Kidney (tissue), 22 donors: ENCODE results near the gene LDLRAP1. TPM values are rescaled to one million over a fixed set of nuclear protein-coding genes. Genes with fewer than 3 reads are reported as not detected.

Source experiments
- DNase-seq, 5 donors: peaks; one replicate each; pipeline ENCODE4 v3.0.0-alpha.2; 2013 to 2020
- FAIRE-seq: peaks from 2 replicates; lab custom pipeline; 2012; peaks lifted over from hg19 to GRCh38; lab: Jason Lieb, UNC
- H3K27ac ChIP-seq, 2 donors: one replicate each; pipeline ENCODE4 v1.7.0; 2013; ENCODE audit warnings: low read depth in 2 of 2, low read length in 2 of 2, inconsistent platforms in 1 of 2
- H3K27me3 ChIP-seq: one replicate; pipeline ENCODE4 v1.7.1; 2013; ENCODE audit warnings: low read length, inconsistent platforms; ENCODE audit not compliant: control insufficient read depth, insufficient read depth
- H3K36me3 ChIP-seq, 3 donors: one replicate each; pipeline versions ENCODE4 v1.7.0 to v1.7.1; 2013; ENCODE audit warnings: low read length in 3 of 3, control low read depth in 1 of 3, inconsistent platforms in 1 of 3; ENCODE audit not compliant: insufficient read depth in 3 of 3, control insufficient read depth in 2 of 3
- H3K4me1 ChIP-seq, 3 donors: one replicate each; pipeline versions ENCODE4 v1.7.0 to v1.7.1; 2013; ENCODE audit warnings: low read length in 3 of 3, inconsistent platforms in 1 of 3, low read depth in 1 of 3; ENCODE audit not compliant: control insufficient read depth in 2 of 3, insufficient read depth in 2 of 3
- H3K4me3 ChIP-seq, 3 donors: one replicate each; pipeline versions ENCODE4 v1.7.0 to v1.8.1; 2013; ENCODE audit warnings: low read length in 3 of 3, control low read depth in 1 of 3, inconsistent platforms in 1 of 3
- H3K9ac ChIP-seq, 3 donors: one replicate each; pipeline versions ENCODE4 v1.7.0 to v1.7.1; 2013; ENCODE audit warnings: low read length in 3 of 3, control low read depth in 1 of 3, inconsistent platforms in 1 of 3
- H3K9me3 ChIP-seq, 3 donors: one replicate each; pipeline versions ENCODE4 v1.7.0 to v1.7.1; 2013; ENCODE audit warnings: low read length in 3 of 3, control low read depth in 1 of 3, inconsistent platforms in 1 of 3; ENCODE audit not compliant: control insufficient read depth in 2 of 3, insufficient read depth in 1 of 3
- CTCF ChIP-seq: IDR thresholded peaks from 3 replicates; pipeline ENCODE4 v1.5.1; 2012; ENCODE audit warnings: mild to moderate bottlenecking, moderate library complexity, borderline replicate concordance; ENCODE audit not compliant: insufficient read depth; ENCODE audit errors: extremely low read depth
- intact Hi-C: fragments of 100-400 bp; cut with DNase I; formaldehyde crosslinking; loops from one replicate; pipeline ENCODE4 v1.11.1; 2022
- long read RNA-seq, 10 donors: library from polyadenylated mRNA in 1 of 10; unstranded in 1 of 10; transcript quantifications; one replicate each; pipeline ENCODE4 v2.0.0 and lab custom pipeline, GENCODE V29; 2021 to 2026
- polyA plus RNA-seq: library from polyadenylated mRNA; stranded (reverse); fragments of 350-450 nt; fragmentation: Illumina TruSeq; extraction: RNeasy Lipid Tissue Mini Kit (QIAGEN cat#74804); gene quantifications from one replicate; pipeline ENCODE4 v1.2.3, GENCODE V29; 2014; ENCODE audit warnings: low read depth, low replicate concordance; ENCODE audit not compliant: insufficient read depth
- total RNA-seq: library from RNA; stranded (reverse); fragmentation: NEBNext Ultra II Directional; extraction: Animal tissue kit (Norgen Biotek cat#: 25700); gene quantifications from one replicate; pipeline ENCODE4 v1.2.1, GENCODE V29; 2021
- donor health status: control.
- donor health status: control.
- donor health status: control.
- donor health status: control.
- donor health status: control.
- donor health status: DM: yes; HTN: yes; CAD: no.
- donor health status: Normal renal cell carcinoma (clear cell type).

Gene LDLRAP1
- 26.2 TPM for total RNA-seq
- 14.4 TPM for polyA plus RNA-seq
- long read RNA-seq, donor 1, partial matches to known transcripts = 0 of 2 reads
- long read RNA-seq, donor 1, other reads (novel, unspliced or antisense) = 0 of 2 reads
- long read RNA-seq, donor 2, partial matches to known transcripts = 0 of 2 reads
- long read RNA-seq, donor 2, other reads (novel, unspliced or antisense) = 0 of 2 reads
- long read RNA-seq, donor 3, partial matches to known transcripts = 0 of 4 reads
- long read RNA-seq, donor 3, other reads (novel, unspliced or antisense) = 0 of 4 reads
- long read RNA-seq, donor 4, partial matches to known transcripts = 0 of 2 reads
- long read RNA-seq, donor 4, other reads (novel, unspliced or antisense) = 0 of 2 reads
- long read RNA-seq, donor 5 = 0 reads
- long read RNA-seq, donor 6 = 0 reads
- long read RNA-seq, donor 7, transcript LDLRAP1-201 (9 exons, 2,940 nt) = major isoform, 15 of 43 reads
- long read RNA-seq, donor 7, partial matches to known transcripts = 3 of 43 reads
- long read RNA-seq, donor 7, other reads (novel, unspliced or antisense) = 23 of 43 reads
- long read RNA-seq, donor 8, transcript LDLRAP1-201 (9 exons, 2,940 nt) = major isoform, 6 of 13 reads
- long read RNA-seq, donor 8, partial matches to known transcripts = 7 of 13 reads
- long read RNA-seq, donor 8, other reads (novel, unspliced or antisense) = 0 of 13 reads
- long read RNA-seq, donor 9, partial matches to known transcripts = 0 of 1 reads
- long read RNA-seq, donor 9, other reads (novel, unspliced or antisense) = 0 of 1 reads
- long read RNA-seq, donor 10, partial matches to known transcripts = 0 of 1 reads
- long read RNA-seq, donor 10, other reads (novel, unspliced or antisense) = 0 of 1 reads

GRCh38 chr1:25543425-25544242 lies at the start of gene LDLRAP1:
Gene LDLRAP1, plus strand, starts transcription at chr1:25543606. Its CDS starts 93 bp downstream, at chr1:25543699.
- no peaks in the 10 kb centered on the region for H3K9me3 ChIP-seq
- peak within 1 kb of the TSS in 2 of 3 donors; percentile 49 to 65 for H3K9ac ChIP-seq
- no peaks in the 10 kb centered on the region for H3K27me3 ChIP-seq
- TF ChIP-seq CTCF = no peak
- intact Hi-C loops = no loop called here
- FAIRE-seq = no peak
- H3K4me1 ChIP-seq = peaks cover 0 to 17% (median 5%) of the 10 kb centered on the region in 3 donors
- H3K36me3 ChIP-seq = no peaks in the 10 kb centered on the region
- DNase-seq = peak; percentile 69 to 93 (median 77)
- H3K4me3 ChIP-seq = peak within 1 kb of the TSS in 2 of 3 donors; percentile 63 to 73
- H3K27ac ChIP-seq = peak within 1 kb of the TSS; percentile 57 to 65

- intact Hi-C loops = no loop called here
- no peak for FAIRE-seq
- peak in 1 of 5 donors; percentile 4 for DNase-seq
- Histone ChIP-seq H3K9me3 (no peaks in the 10 kb centered on the region), H3K4me1 (no peaks in the 10 kb centered on the region), H3K4me3 (no peak overlapping the region), H3K27me3 (no peaks in the 10 kb centered on the region), H3K27ac (no peak overlapping the region), H3K9ac (no peak overlapping the region), H3K36me3 (peaks cover 6 to 33% (median 31%) of the 10 kb centered on the region in 3 donors)
- TF ChIP-seq CTCF = no peak
Measured at GRCh38 chr1:25494952-25495351, 48.5 kb upstream of the LDLRAP1 start.

- peaks cover 0 to under 1% (median 0%) of the 10 kb centered on the region in 3 donors for H3K4me1 ChIP-seq
- H3K27ac ChIP-seq = no peak overlapping the region
- no peak overlapping the region for H3K4me3 ChIP-seq
- FAIRE-seq (no peak), DNase-seq (no peak)
- H3K9me3 ChIP-seq = no peaks in the 10 kb centered on the region
- H3K9ac ChIP-seq = no peak overlapping the region
- H3K36me3 ChIP-seq = peaks cover 4 to 14% (median 5%) of the 10 kb centered on the region in 3 donors
- H3K27me3 ChIP-seq = no peaks in the 10 kb centered on the region
- intact Hi-C loops = no loop called here
- TF ChIP-seq CTCF = no peak
Measured at GRCh38 chr1:25500694-25501093, 42.7 kb upstream of the LDLRAP1 start.
